ENCODE measurements around the gene DNM3. TPM values are rescaled to one million over a fixed set of nuclear protein-coding genes. Genes with fewer than 3 reads are reported as not detected.

DNM3 gene
- total RNA-seq, 4 donors from 2014 or later = 2.7 to 4.5 (median 4.0) TPM

DNA sequence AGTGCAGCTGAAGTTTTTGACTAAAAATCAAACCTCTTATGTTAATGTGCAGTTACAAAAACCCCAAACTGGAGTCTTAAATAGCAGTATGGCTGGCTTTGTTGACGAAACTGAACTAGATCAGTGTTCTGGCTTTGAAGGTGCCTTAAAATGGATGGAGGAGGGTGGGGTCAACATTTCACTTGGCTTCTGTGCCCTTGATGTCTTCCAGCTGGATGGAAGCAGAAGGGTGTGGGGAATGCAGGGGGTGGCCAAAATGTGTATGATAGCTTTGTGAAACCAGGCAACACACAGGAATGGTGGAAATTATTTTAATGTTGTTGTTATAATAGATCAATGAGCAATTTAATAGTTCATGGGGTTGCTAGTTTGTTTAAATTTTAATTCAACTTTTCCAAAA lies 482.4 kb downstream of the DNM3 start:
- DNase-seq (ENCODE audit: low spot score in 2 of 2) = no peak
- H3K4me3 ChIP-seq (ENCODE audit: low read depth, poor library complexity, severe bottlenecking) = no peak overlapping the region
- no peak for TF ChIP-seq POLR2A (IDR thresholded peaks at IDR 0.05)
- TF ChIP-seq, protein P1, sequence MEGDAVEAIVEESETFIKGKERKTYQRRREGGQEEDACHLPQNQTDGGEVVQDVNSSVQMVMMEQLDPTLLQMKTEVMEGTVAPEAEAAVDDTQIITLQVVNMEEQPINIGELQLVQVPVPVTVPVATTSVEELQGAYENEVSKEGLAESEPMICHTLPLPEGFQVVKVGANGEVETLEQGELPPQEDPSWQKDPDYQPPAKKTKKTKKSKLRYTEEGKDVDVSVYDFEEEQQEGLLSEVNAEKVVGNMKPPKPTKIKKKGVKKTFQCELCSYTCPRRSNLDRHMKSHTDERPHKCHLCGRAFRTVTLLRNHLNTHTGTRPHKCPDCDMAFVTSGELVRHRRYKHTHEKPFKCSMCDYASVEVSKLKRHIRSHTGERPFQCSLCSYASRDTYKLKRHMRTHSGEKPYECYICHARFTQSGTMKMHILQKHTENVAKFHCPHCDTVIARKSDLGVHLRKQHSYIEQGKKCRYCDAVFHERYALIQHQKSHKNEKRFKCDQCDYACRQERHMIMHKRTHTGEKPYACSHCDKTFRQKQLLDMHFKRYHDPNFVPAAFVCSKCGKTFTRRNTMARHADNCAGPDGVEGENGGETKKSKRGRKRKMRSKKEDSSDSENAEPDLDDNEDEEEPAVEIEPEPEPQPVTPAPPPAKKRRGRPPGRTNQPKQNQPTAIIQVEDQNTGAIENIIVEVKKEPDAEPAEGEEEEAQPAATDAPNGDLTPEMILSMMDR (IDR thresholded peaks at IDR 0.05) = no peak
- intact Hi-C loops (cut with DNase I; ENCODE audit: low total_unique reads) = no loop called here
- 22 to 35% methylated on average over 1 of the region's 1 CpG for WGBS, 2 donors

DNA sequence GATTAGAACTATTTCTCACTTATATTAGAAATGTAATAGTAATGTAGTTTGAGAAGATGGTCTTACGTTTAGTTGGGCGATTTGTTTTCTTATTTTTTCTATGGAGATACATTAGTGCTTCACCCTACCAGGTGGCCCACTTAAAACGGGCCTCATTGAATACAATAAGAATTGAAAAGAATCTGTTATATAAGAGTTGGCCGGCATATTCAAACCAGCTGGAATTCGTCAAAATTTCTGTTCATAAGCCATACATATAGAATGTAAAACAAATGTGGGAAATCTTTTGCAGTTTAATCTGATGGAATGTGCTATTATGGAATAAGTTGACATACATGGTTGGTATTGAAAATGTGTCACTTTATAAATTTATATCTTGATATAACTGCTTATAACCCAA lies 482.8 kb downstream of the DNM3 start:
- TF ChIP-seq, protein P1 (IDR thresholded peaks at IDR 0.05) = no peak
- no peak for TF ChIP-seq POLR2A (IDR thresholded peaks at IDR 0.05)
- DNase-seq (ENCODE audit: low spot score in 2 of 2) = no peak
- intact Hi-C loops (cut with DNase I; ENCODE audit: low total_unique reads) = no loop called here
- WGBS, 2 donors = 52 to 56% methylated on average over 5 of the region's 5 CpGs
- H3K4me3 ChIP-seq (ENCODE audit: low read depth, poor library complexity, severe bottlenecking) = no peak overlapping the region

DNA sequence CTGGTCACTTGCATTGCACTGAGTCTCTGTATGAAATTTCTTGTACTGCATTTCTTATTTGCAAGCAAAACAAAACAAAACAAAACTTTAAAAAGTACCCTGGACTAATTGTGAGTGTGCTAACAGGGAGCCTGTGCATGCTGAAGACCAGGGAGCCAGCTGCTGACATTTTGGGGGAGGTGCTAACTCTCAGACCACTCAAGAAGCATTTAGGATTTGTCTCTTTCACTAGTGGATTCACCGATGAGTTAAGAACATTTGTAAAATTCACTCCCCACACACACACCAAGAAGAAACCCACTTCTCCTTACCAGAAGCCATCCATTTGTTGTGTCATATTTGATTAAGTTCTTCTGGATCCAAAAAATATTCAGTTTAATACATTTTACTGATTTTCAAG lies 483.5 kb downstream of the DNM3 start:
- 72 to 88% methylated on average over 1 of the region's 1 CpG for WGBS, 2 donors
- TF ChIP-seq POLR2A (IDR thresholded peaks at IDR 0.05) = no peak
- TF ChIP-seq, protein P1 (IDR thresholded peaks at IDR 0.05) = no peak
- no peak for DNase-seq (ENCODE audit: low spot score in 2 of 2)
- no peak overlapping the region for H3K4me3 ChIP-seq (ENCODE audit: low read depth, poor library complexity, severe bottlenecking)
- intact Hi-C loops (cut with DNase I; ENCODE audit: low total_unique reads) = no loop called here

DNA sequence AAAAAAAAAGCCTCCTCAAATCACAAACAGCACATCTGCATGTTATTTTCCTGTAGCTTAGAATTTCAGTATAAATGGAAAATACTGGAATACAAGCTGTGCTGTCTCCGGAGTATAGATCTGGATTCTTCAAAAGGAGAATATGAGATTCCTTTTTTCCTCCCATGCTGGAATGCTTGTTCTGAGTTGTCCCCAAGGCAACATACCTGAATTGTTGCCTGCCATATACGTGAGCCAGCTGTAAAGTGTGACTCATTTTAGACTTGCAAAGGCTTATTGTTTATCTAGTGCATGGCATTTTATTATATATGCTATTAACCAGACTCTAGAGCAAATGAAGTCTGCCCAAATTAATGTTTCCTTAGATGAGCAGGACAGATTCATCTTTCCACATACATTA lies 484.2 kb downstream of the DNM3 start:
- no peak for TF ChIP-seq POLR2A (IDR thresholded peaks at IDR 0.05)
- TF ChIP-seq, protein P1 (IDR thresholded peaks at IDR 0.05) = no peak
- intact Hi-C loops (cut with DNase I; ENCODE audit: low total_unique reads) = no loop called here
- no peak overlapping the region for H3K4me3 ChIP-seq (ENCODE audit: low read depth, poor library complexity, severe bottlenecking)
- WGBS, 2 donors = 16 to 18% methylated on average over 2 of the region's 2 CpGs
- no peak for DNase-seq (ENCODE audit: low spot score in 2 of 2)

DNA sequence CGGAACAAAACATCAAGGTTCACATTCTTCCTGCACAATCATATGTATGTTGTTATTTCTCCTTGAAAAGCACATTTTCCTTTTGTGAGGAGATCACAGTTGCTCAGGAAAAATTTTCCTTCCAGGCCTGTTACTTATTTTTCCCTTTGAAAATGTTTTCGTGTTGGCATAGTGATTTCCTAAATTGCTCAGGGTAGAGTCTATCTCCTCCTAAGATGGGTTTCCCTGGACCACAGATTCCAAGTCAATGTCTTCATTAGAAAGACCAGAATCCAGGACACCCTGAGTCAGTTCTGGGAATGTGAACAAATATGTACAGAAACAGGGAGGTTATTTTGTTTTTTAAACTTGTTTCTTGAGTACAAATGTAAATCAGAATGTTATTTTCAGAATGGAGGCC lies 484.8 kb downstream of the DNM3 start:
- 47 to 53% methylated on average over 2 of the region's 2 CpGs for WGBS, 2 donors
- DNase-seq (ENCODE audit: low spot score in 2 of 2) = no peak
- TF ChIP-seq, protein P1 (IDR thresholded peaks at IDR 0.05) = no peak
- no peak for TF ChIP-seq POLR2A (IDR thresholded peaks at IDR 0.05)
- H3K4me3 ChIP-seq (ENCODE audit: low read depth, poor library complexity, severe bottlenecking) = no peak overlapping the region
- intact Hi-C loops (cut with DNase I; ENCODE audit: low total_unique reads) = no loop called here

DNA sequence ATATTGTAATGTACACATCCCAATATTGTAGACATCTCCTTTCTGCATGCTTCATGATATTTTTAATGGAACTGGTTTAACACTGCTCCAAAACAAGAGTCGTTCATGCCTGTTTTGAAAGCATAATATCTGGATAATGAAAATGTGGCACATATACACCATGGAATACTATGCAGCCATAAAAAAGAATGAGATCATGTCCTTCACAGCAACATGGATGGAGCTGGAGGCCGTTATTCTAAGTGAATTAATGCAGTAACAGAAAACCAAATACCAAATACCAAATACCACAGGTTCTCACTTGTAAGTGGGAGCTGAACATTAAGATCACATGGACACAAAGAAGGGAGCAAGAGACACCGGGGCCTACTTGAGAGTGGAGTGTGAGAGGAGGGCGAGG lies 487.0 kb downstream of the DNM3 start:
- no peak for DNase-seq (ENCODE audit: low spot score in 2 of 2)
- intact Hi-C loops (cut with DNase I; ENCODE audit: low total_unique reads) = no loop called here
- 91 to 93% methylated on average over 4 of the region's 4 CpGs for WGBS, 2 donors
- H3K4me3 ChIP-seq (ENCODE audit: low read depth, poor library complexity, severe bottlenecking) = no peak overlapping the region
- no peak for TF ChIP-seq POLR2A (IDR thresholded peaks at IDR 0.05)
- TF ChIP-seq, protein P1 (IDR thresholded peaks at IDR 0.05) = no peak

Data from lower leg skin (tissue), 4 donors.